A673 (cell line): ENCODE results near the gene PSG11. TPM values are rescaled to one million over a fixed set of nuclear protein-coding genes. Genes with fewer than 3 reads are reported as not detected.
"Not testable (repeated sequence)": the region's sequence is repeated elsewhere in the genome, so short reads cannot be mapped to it uniquely, and the experiment has no call there.

Source experiments
- BruUV-seq: library from RNA; stranded (reverse); fragments of 400-500 nt; replicated peaks from 2 replicates; lab custom pipeline; 2021; lab: Mats Ljungman, UMichigan
- CTCF ChIA-PET: fragments of 300-600 bp; sonication (Branson Sonifier 250); formaldehyde crosslinking; loops from one replicate; lab custom pipeline; 2022; ENCODE audit warnings: antibody characterized with exemption; lab: Charles Lee
- POLR2A ChIA-PET: fragments of 300-600 bp; sonication (Branson Sonifier 250); formaldehyde crosslinking; loops from one replicate; lab custom pipeline; 2022; ENCODE audit warnings: antibody characterized with exemption; ENCODE audit not compliant: low non-redundant PET; lab: Charles Lee
- DNase-seq: peaks from one replicate; pipeline ENCODE4 v3.0.0-alpha.2; 2015; ENCODE audit warnings: low spot score
- H3K27ac ChIP-seq: fragments of 200-600 bp; sonication (generic); 2 replicates; pipeline ENCODE4 v1.5.1; 2016; ENCODE audit warnings: mixed run types, low read depth, mild to moderate bottlenecking, mixed read lengths, antibody characterized with exemption, low read length; ENCODE audit not compliant: poor library complexity, severe bottlenecking
- H3K27me3 ChIP-seq: fragments of 200-600 bp; sonication (generic); replicated peaks from 2 replicates; pipeline ENCODE4 v1.6.1; 2017; ENCODE audit warnings: mixed run types, low read depth, mild to moderate bottlenecking, mixed read lengths, antibody characterized with exemption, low read length; ENCODE audit not compliant: insufficient read depth, poor library complexity
- H3K36me3 ChIP-seq: fragments of 200-600 bp; sonication (generic); 2 replicates; pipeline ENCODE4 v1.6.1; 2016; ENCODE audit warnings: mixed run types, mild to moderate bottlenecking, mixed read lengths, antibody characterized with exemption, low read length; ENCODE audit not compliant: insufficient read depth, poor library complexity, severe bottlenecking
- H3K4me1 ChIP-seq: fragments of 200-600 bp; sonication (generic); 2 replicates; pipeline ENCODE4 v1.6.1; 2017; ENCODE audit warnings: mixed run types, mild to moderate bottlenecking, mixed read lengths, antibody characterized with exemption, low read length; ENCODE audit not compliant: insufficient read depth, poor library complexity, severe bottlenecking
- H3K4me3 ChIP-seq: fragments of 200-600 bp; sonication (generic); 2 replicates; pipeline ENCODE4 v1.5.1; 2016; ENCODE audit warnings: low read depth, mixed run types, mild to moderate bottlenecking, mixed read lengths, low read length; ENCODE audit not compliant: poor library complexity, severe bottlenecking
- H3K9me3 ChIP-seq: fragments of 200-600 bp; sonication (generic); 2 replicates; pipeline ENCODE4 v1.6.1; 2016; ENCODE audit warnings: mixed run types, low read depth, mild to moderate bottlenecking, mixed read lengths, antibody characterized with exemption, low read length; ENCODE audit not compliant: poor library complexity, severe bottlenecking
- CTCF ChIP-seq: fragments of 300-800, 200-600 bp; sonication (generic); conservative IDR thresholded peaks from 2 replicates; pipeline ENCODE4 v1.5.1; 2017; ENCODE audit warnings: low read depth, mild to moderate bottlenecking, antibody characterized with exemption, low read length, moderate library complexity, mixed read lengths
- EZH2 ChIP-seq: fragments of 200-600 bp; sonication (generic); IDR thresholded peaks from 2 replicates; pipeline ENCODE4 v1.6.1; 2017; ENCODE audit warnings: borderline replicate concordance, low read depth, mild to moderate bottlenecking, mixed read lengths, antibody characterized with exemption, low read length; ENCODE audit not compliant: poor library complexity, severe bottlenecking
- intact Hi-C: fragments of 100-400 bp; cut with micrococcal nuclease; formaldehyde crosslinking; loops from one replicate; pipeline ENCODE4 v1.10.0; 2022; ENCODE audit not compliant: unreplicated experiment
- total RNA-seq: library from RNA; stranded (reverse); gene quantifications from 2 replicates; pipeline ENCODE4 v1.2.3, GENCODE V29; 2021

Gene PSG11
- total RNA-seq, 1 experiment from 2014 or later = not detected

GRCh38 chr19:43043492-43044180 lies 17.4 kb upstream of the PSG11 start:
- intact Hi-C loops, H3K27me3 ChIP-seq, H3K36me3 ChIP-seq, BruUV-seq, H3K4me1 ChIP-seq, H3K27ac ChIP-seq, H3K4me3 ChIP-seq, POLR2A ChIA-PET, CTCF ChIA-PET, DNase-seq, H3K9me3 ChIP-seq: not testable (repeated sequence)

GRCh38 chr19:43031645-43032044 lies 5.4 kb upstream of the PSG11 start:
- H3K9me3 ChIP-seq, BruUV-seq, H3K27ac ChIP-seq, H3K4me1 ChIP-seq, H3K4me3 ChIP-seq, POLR2A ChIA-PET, CTCF ChIA-PET, H3K27me3 ChIP-seq, H3K36me3 ChIP-seq, intact Hi-C loops: not testable (repeated sequence)
- 0 out of 2 replicates have a peak, but pooled peaks have one; percentile 11 for TF ChIP-seq CTCF
- DNase-seq = peak; percentile 10

GRCh38 chr19:43028866-43029265 lies 2.6 kb upstream of the PSG11 start:
- H3K27ac ChIP-seq = no peak overlapping the region
- H3K9me3 ChIP-seq = no peaks in the 10 kb centered on the region
- no peaks in the 10 kb centered on the region for H3K36me3 ChIP-seq
- no peaks in the 10 kb centered on the region for H3K27me3 ChIP-seq
- DNase-seq = no peak
- H3K4me1 ChIP-seq = no peaks in the 10 kb centered on the region
- no peak overlapping the region for H3K4me3 ChIP-seq
- no peak for TF ChIP-seq EZH2
- ChIA-PET POLR2A (no interaction called here), CTCF (no interaction called here)
- no TSS peak for BruUV-seq
- intact Hi-C loops = no loop called here

GRCh38 chr19:43027985-43028384 lies 1.7 kb upstream of the PSG11 start:
- H3K27me3 ChIP-seq, CTCF ChIA-PET, H3K4me1 ChIP-seq, H3K4me3 ChIP-seq, H3K9me3 ChIP-seq, H3K36me3 ChIP-seq, intact Hi-C loops, POLR2A ChIA-PET, H3K27ac ChIP-seq, BruUV-seq: not testable (repeated sequence)
- peak; percentile 6 for DNase-seq
- peak; percentile 48 for TF ChIP-seq CTCF

GRCh38 chr19:43027061-43027460 lies 792 bp upstream of the PSG11 start:
- POLR2A ChIA-PET, H3K36me3 ChIP-seq, intact Hi-C loops, H3K4me3 ChIP-seq, DNase-seq, H3K27ac ChIP-seq, H3K9me3 ChIP-seq, H3K27me3 ChIP-seq, BruUV-seq, CTCF ChIA-PET, H3K4me1 ChIP-seq: not testable (repeated sequence)

- H3K27me3 ChIP-seq, POLR2A ChIA-PET, H3K9me3 ChIP-seq, H3K27ac ChIP-seq, DNase-seq, H3K4me3 ChIP-seq, BruUV-seq, H3K4me1 ChIP-seq, intact Hi-C loops, CTCF ChIA-PET, H3K36me3 ChIP-seq: not testable (repeated sequence)
Measured at GRCh38 chr19:43022098-43022497, 4.2 kb downstream of the PSG11 start.
